IMR-90 (cell line): ENCODE results near the gene IGFBP3.

Experiments used
- CEBPB ChIP-seq: IDR thresholded peaks from 2 replicates; pipeline ENCODE4 v1.6.1; 2012; ENCODE audit warnings: low read depth, low read length, improper control_type of control experiment
- CTCF ChIP-seq: conservative IDR thresholded peaks from 2 replicates; pipeline ENCODE4 v1.5.1; 2012; ENCODE audit warnings: mild to moderate bottlenecking, low read depth, low read length, improper control_type of control experiment
- POLR2A ChIP-seq: IDR thresholded peaks from 2 replicates; pipeline ENCODE4 v1.6.1; 2012; ENCODE audit warnings: mild to moderate bottlenecking, low read depth, low read length

DNA sequence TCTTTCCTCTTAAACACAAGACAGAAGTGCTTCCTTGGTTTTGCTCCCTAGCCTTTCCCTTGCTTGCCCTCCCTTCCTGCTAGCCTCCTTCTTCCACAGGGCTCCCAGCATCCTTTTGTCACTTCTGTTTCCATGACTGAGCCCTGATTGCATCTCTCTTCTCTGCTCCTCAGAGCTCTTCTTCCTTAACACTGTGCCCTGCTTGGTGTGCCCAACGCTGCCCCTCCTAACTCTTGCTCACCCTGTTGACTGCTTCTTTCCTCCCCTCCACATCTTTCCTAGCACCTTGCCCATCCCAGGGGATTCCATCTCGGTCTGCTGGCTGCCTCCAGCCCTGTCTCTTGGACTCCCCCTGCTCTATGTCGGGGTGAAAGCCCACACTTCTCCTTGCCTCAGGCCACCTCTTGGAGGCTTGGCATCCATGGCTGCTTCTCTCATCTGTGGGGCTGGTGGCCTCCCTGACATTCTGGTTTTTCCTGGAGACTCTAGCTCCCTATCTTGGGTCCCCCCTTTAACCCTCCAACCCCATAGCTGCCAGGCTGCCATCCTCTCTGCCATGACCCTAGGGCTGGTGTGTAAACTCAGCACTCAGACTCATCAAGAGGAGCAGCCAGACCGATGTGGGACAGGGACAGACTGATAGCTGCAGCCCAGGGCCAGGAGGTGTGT, 26.9 kb downstream of the IGFBP3 start:
- TF ChIP-seq CTCF: no peak
- TF ChIP-seq CEBPB: no peak
- no peak for TF ChIP-seq POLR2A
